Measurements from ENCODE around the gene NRCAM.
A peak's percentile ranks its signal among the peaks of the same experiment; 100 is the strongest.

Gene NRCAM

GRCh38 chr7:108314049-108314448 lies 142.2 kb downstream of the NRCAM start:
- peaks cover 33% of the 10 kb centered on the region for H3K4me1 ChIP-seq (ENCODE audit: insufficient read depth, poor library complexity, severe bottlenecking)
- H3K27me3 ChIP-seq (ENCODE audit: insufficient read depth, poor library complexity, severe bottlenecking), result no peaks in the 10 kb centered on the region
- H3K36me3 ChIP-seq (ENCODE audit: low read depth), result no peaks in the 10 kb centered on the region
- no peak for ATAC-seq (ENCODE audit: low read depth)
- no peak for DNase-seq (ENCODE audit: low spot score)
- H3K4me3 ChIP-seq (ENCODE audit: severe bottlenecking), result no peak overlapping the region
- H3K27ac ChIP-seq (ENCODE audit: poor library complexity, severe bottlenecking), result no peak overlapping the region
- H3K9me3 ChIP-seq (ENCODE audit: severe bottlenecking), result no peaks in the 10 kb centered on the region
- TF ChIP-seq CTCF (IDR thresholded peaks at IDR 0.05; ENCODE audit: poor library complexity, severe bottlenecking), result no peak

- Histone ChIP-seq H3K27ac (ENCODE audit: poor library complexity, severe bottlenecking) (peak overlapping the region; percentile 98), H3K36me3 (ENCODE audit: low read depth) (no peaks in the 10 kb centered on the region), H3K4me1 (ENCODE audit: insufficient read depth, poor library complexity, severe bottlenecking) (peaks cover 42% of the 10 kb centered on the region), H3K4me3 (ENCODE audit: severe bottlenecking) (no peak overlapping the region), H3K27me3 (ENCODE audit: insufficient read depth, poor library complexity, severe bottlenecking) (no peaks in the 10 kb centered on the region), H3K9me3 (ENCODE audit: severe bottlenecking) (no peaks in the 10 kb centered on the region)
- TF ChIP-seq CTCF (IDR thresholded peaks at IDR 0.05; ENCODE audit: poor library complexity, severe bottlenecking), result no peak
- no peak for DNase-seq (ENCODE audit: low spot score)
- ATAC-seq (ENCODE audit: low read depth), result no peak
These were observed 143.2 kb downstream of the NRCAM start for GRCh38 chr7:108313086-108313485.

- DNase-seq (ENCODE audit: low spot score), result no peak
- no peak for TF ChIP-seq CTCF (IDR thresholded peaks at IDR 0.05; ENCODE audit: poor library complexity, severe bottlenecking)
- Histone ChIP-seq H3K4me3 (ENCODE audit: severe bottlenecking) (no peak overlapping the region), H3K27ac (ENCODE audit: poor library complexity, severe bottlenecking) (peak overlapping the region; percentile 98), H3K9me3 (ENCODE audit: severe bottlenecking) (no peaks in the 10 kb centered on the region), H3K27me3 (ENCODE audit: insufficient read depth, poor library complexity, severe bottlenecking) (no peaks in the 10 kb centered on the region), H3K36me3 (ENCODE audit: low read depth) (no peaks in the 10 kb centered on the region), H3K4me1 (ENCODE audit: insufficient read depth, poor library complexity, severe bottlenecking) (peaks cover 47% of the 10 kb centered on the region)
- peak; percentile 83 for ATAC-seq (ENCODE audit: low read depth)
These were observed 144.6 kb downstream of the NRCAM start for GRCh38 chr7:108311446-108312168.

GRCh38 chr7:108310351-108310750 lies 145.9 kb downstream of the NRCAM start:
- peaks cover 47% of the 10 kb centered on the region for H3K4me1 ChIP-seq (ENCODE audit: insufficient read depth, poor library complexity, severe bottlenecking)
- ATAC-seq (ENCODE audit: low read depth), result no peak
- no peak for TF ChIP-seq CTCF (IDR thresholded peaks at IDR 0.05; ENCODE audit: poor library complexity, severe bottlenecking)
- no peaks in the 10 kb centered on the region for H3K27me3 ChIP-seq (ENCODE audit: insufficient read depth, poor library complexity, severe bottlenecking)
- no peaks in the 10 kb centered on the region for H3K9me3 ChIP-seq (ENCODE audit: severe bottlenecking)
- peak overlapping the region; percentile 98 for H3K27ac ChIP-seq (ENCODE audit: poor library complexity, severe bottlenecking)
- H3K4me3 ChIP-seq (ENCODE audit: severe bottlenecking), result no peak overlapping the region
- H3K36me3 ChIP-seq (ENCODE audit: low read depth), result no peaks in the 10 kb centered on the region
- no peak for DNase-seq (ENCODE audit: low spot score)

GRCh38 chr7:108308903-108309302 lies 147.3 kb downstream of the NRCAM start:
- peaks cover 47% of the 10 kb centered on the region for H3K4me1 ChIP-seq (ENCODE audit: insufficient read depth, poor library complexity, severe bottlenecking)
- DNase-seq (ENCODE audit: low spot score) (no peak), ATAC-seq (ENCODE audit: low read depth) (peak; percentile 84)
- H3K36me3 ChIP-seq (ENCODE audit: low read depth), result no peaks in the 10 kb centered on the region
- no peaks in the 10 kb centered on the region for H3K9me3 ChIP-seq (ENCODE audit: severe bottlenecking)
- TF ChIP-seq CTCF (IDR thresholded peaks at IDR 0.05; ENCODE audit: poor library complexity, severe bottlenecking), result no peak
- H3K27me3 ChIP-seq (ENCODE audit: insufficient read depth, poor library complexity, severe bottlenecking), result no peaks in the 10 kb centered on the region
- H3K27ac ChIP-seq (ENCODE audit: poor library complexity, severe bottlenecking), result peak overlapping the region; percentile 98
- no peak overlapping the region for H3K4me3 ChIP-seq (ENCODE audit: severe bottlenecking)

Data from RWPE2 (cell line).